ENCODE measurements around the gene FOXO3.
"Not testable (repeated sequence)": the region's sequence is repeated elsewhere in the genome, so short reads cannot be mapped to it uniquely, and the experiment has no call there.

The FOXO3 gene

GRCh38 chr6:108660251-108660650 is 99.5 kb downstream of the FOXO3 start:
- DNase-seq: no peak

- DNase-seq: no peak
These were observed 100.7 kb downstream of the FOXO3 start for GRCh38 chr6:108661430-108661829.

- DNase-seq: no peak
These were observed 101.3 kb downstream of the FOXO3 start for GRCh38 chr6:108661982-108662381.

- DNase-seq: no peak
These were observed 102.0 kb downstream of the FOXO3 start for GRCh38 chr6:108662702-108663101.

- not testable (repeated sequence) for DNase-seq
These were observed 102.9 kb downstream of the FOXO3 start for GRCh38 chr6:108663494-108664064.

GRCh38 chr6:108665495-108666196 is 104.9 kb downstream of the FOXO3 start:
- DNase-seq: no peak

GRCh38 chr6:108666656-108667260 is 106.0 kb downstream of the FOXO3 start:
- DNase-seq: no peak

- DNase-seq: no peak
These were observed 107.3 kb downstream of the FOXO3 start for GRCh38 chr6:108667993-108668392.

- no peak for DNase-seq
These were observed 109.0 kb downstream of the FOXO3 start for GRCh38 chr6:108669673-108670072.

GRCh38 chr6:108671175-108671574 is 110.5 kb downstream of the FOXO3 start:
- no peak for DNase-seq

- DNase-seq: no peak
These were observed 111.1 kb downstream of the FOXO3 start for GRCh38 chr6:108671790-108672189.

- no peak for DNase-seq
These were observed 111.9 kb downstream of the FOXO3 start for GRCh38 chr6:108672641-108673040.

GRCh38 chr6:108673153-108673552 is 112.4 kb downstream of the FOXO3 start:
- DNase-seq: no peak

- no peak for DNase-seq
These were observed 112.9 kb downstream of the FOXO3 start for GRCh38 chr6:108673602-108674001.

GRCh38 chr6:108675226-108676200 is 114.8 kb downstream of the FOXO3 start:
- DNase-seq: no peak

- no peak for DNase-seq
These were observed 115.8 kb downstream of the FOXO3 start for GRCh38 chr6:108676555-108676954.

GRCh38 chr6:108677357-108677756 is 116.6 kb downstream of the FOXO3 start:
- DNase-seq: no peak

- DNase-seq: no peak
These were observed 117.2 kb downstream of the FOXO3 start for GRCh38 chr6:108677894-108678293.

- DNase-seq: not testable (repeated sequence)
These were observed 119.6 kb downstream of the FOXO3 start for GRCh38 chr6:108680314-108680713.

GRCh38 chr6:108681721-108682120 is 121.0 kb downstream of the FOXO3 start:
- not testable (repeated sequence) for DNase-seq

- DNase-seq: not testable (repeated sequence)
These were observed 121.8 kb downstream of the FOXO3 start for GRCh38 chr6:108682383-108683119.

GRCh38 chr6:108683976-108684375 is 123.3 kb downstream of the FOXO3 start:
- not testable (repeated sequence) for DNase-seq

Measured in right kidney (tissue), 1 donor.